Astrocyte of the spinal cord (primary cell): ENCODE measurements around the gene KCNQ4.
A peak's percentile ranks its signal among the peaks of the same experiment; 100 is the strongest.

ENCODE experiments used
- DNase-seq: peaks from one replicate; pipeline ENCODE4 v3.0.0; 2011; ENCODE audit warnings: low read depth, low spot score
- H3K4me3 ChIP-seq: 2 replicates; pipeline ENCODE4 v1.5.1; 2011; ENCODE audit warnings: low read depth, mild to moderate bottlenecking, low read length, moderate library complexity
- CTCF ChIP-seq: IDR thresholded peaks from 2 replicates; pipeline ENCODE4 v1.5.1; 2012; ENCODE audit warnings: low read depth, mild to moderate bottlenecking, low read length, inconsistent platforms
- in situ Hi-C: cut with HindIII; loops from 2 replicates; pipeline ENCODE4 v1.10.0; 2017; ENCODE audit warnings: low sequenced_read_pairs

KCNQ4 gene

GRCh38 chr1:40776236-40777072, 7.1 kb upstream of the KCNQ4 start:
- H3K4me3 ChIP-seq = no peak overlapping the region
- in situ Hi-C loops = no loop called here
- TF ChIP-seq CTCF = no peak
- no peak for DNase-seq

- no peak for TF ChIP-seq CTCF
These were observed 6.2 kb upstream of the KCNQ4 start for GRCh38 chr1:40777224-40777970.

GRCh38 chr1:40780678-40781607, 2.6 kb upstream of the KCNQ4 start:
- TF ChIP-seq CTCF = no peak
- no peak for DNase-seq
- in situ Hi-C loops = no loop called here

More at GRCh38 chr1:40777224-40777970, 6.2 kb upstream of the KCNQ4 start:
- in situ Hi-C loops = no loop called here
- no peak for DNase-seq
- H3K4me3 ChIP-seq = no peak overlapping the region

GRCh38 chr1:40781608-40781971, 2.0 kb upstream of the KCNQ4 start:
- no peak for TF ChIP-seq CTCF

More at GRCh38 chr1:40780678-40781607, 2.6 kb upstream of the KCNQ4 start:
- H3K4me3 ChIP-seq = no peak overlapping the region

GRCh38 chr1:40782371-40782956, 1.1 kb upstream of the KCNQ4 start:
- in situ Hi-C loops = no loop called here
- peak; percentile 22 for DNase-seq
- no peak overlapping the region for H3K4me3 ChIP-seq
- TF ChIP-seq CTCF = peak; percentile 21

More at GRCh38 chr1:40781608-40781971, 2.0 kb upstream of the KCNQ4 start:
- no peak overlapping the region for H3K4me3 ChIP-seq
- in situ Hi-C loops = no loop called here
- DNase-seq = no peak
